Measurements from ENCODE around the gene SPZ1. TPM values are rescaled to one million over a fixed set of nuclear protein-coding genes. Genes with fewer than 3 reads are reported as not detected.

SPZ1 gene
- total RNA-seq, 2 experiments from 2014 or later, result not detected

DNA sequence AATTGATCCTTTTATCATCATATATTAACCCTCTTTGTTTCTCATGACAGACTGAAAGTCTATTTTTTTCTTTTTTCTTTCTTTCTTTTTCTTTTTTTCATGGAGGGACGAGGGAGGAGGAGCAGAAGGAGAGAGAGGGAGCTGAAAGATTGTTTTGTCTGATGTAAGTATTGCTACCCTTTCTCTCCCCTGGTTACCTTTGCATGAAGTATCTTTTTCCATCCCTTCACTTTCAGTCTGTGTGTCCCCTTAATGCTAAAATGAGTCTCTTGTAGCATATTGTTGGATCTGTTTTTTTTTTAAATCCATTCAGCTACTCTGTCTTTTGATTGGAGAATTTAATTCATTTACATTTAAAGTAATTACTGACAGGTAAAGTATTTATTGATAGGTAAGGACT, 36.4 kb upstream of the SPZ1 start:
- H4K20me1 ChIP-seq (ENCODE audit: insufficient read depth, low read length), result no peaks in the 10 kb centered on the region
- no peak for TF ChIP-seq CTCF (conservative IDR thresholded peaks at IDR 0.05; ENCODE audit: low read length)
- TF ChIP-seq EZH2phosphoT487 (IDR thresholded peaks at IDR 0.05; ENCODE audit: borderline replicate concordance, low read depth, low read length), result no peak
- no peak overlapping the region for H2AFZ ChIP-seq (ENCODE audit: low read length)
- no TSS peak for BruUV-seq (replicated peaks)
- no peaks in the 10 kb centered on the region for H3K9me3 ChIP-seq (ENCODE audit: low read length)
- DNase-seq (ENCODE audit: low spot score), result no peak
- no peak overlapping the region for H3K4me3 ChIP-seq (ENCODE audit: low read depth, low read length, poor library complexity, severe bottlenecking)
- no peaks in the 10 kb centered on the region for H3K36me3 ChIP-seq (ENCODE audit: insufficient read depth, low read length)
- H3K27ac ChIP-seq (ENCODE audit: low read depth, low read length, poor library complexity, severe bottlenecking), result no peak overlapping the region
- H3K4me1 ChIP-seq (ENCODE audit: insufficient read depth, low read length, poor library complexity, severe bottlenecking), result no peaks in the 10 kb centered on the region
- no peaks in the 10 kb centered on the region for H3K79me2 ChIP-seq (ENCODE audit: insufficient read depth, low read depth, low read length)
- intact Hi-C loops (cut with micrococcal nuclease; ENCODE audit: unreplicated experiment), result no loop called here
- no peak overlapping the region for H3K4me2 ChIP-seq (ENCODE audit: low read length)
- POLR2A ChIA-PET, result interaction anchor here (0.7 kb wide), 1 partner anchor 1556 kb away, joined by 3 read pairs; no protein-coding TSS in a partner anchor
- CTCF ChIA-PET (ENCODE audit: unreplicated experiment), result no interaction called here
- no peaks in the 10 kb centered on the region for H3K9me2 ChIP-seq (ENCODE audit: insufficient read depth, low read length)

- Histone ChIP-seq H3K79me2 (ENCODE audit: insufficient read depth, low read depth, low read length) (no peaks in the 10 kb centered on the region), H3K27ac (ENCODE audit: low read depth, low read length, poor library complexity, severe bottlenecking) (no peak overlapping the region), H3K4me1 (ENCODE audit: insufficient read depth, low read length, poor library complexity, severe bottlenecking) (no peaks in the 10 kb centered on the region), H3K36me3 (ENCODE audit: insufficient read depth, low read length) (no peaks in the 10 kb centered on the region), H3K4me3 (ENCODE audit: low read depth, low read length, poor library complexity, severe bottlenecking) (no peak overlapping the region), H3K9me2 (ENCODE audit: insufficient read depth, low read length) (no peaks in the 10 kb centered on the region), H2AFZ (ENCODE audit: low read length) (no peak overlapping the region), H3K9me3 (ENCODE audit: low read length) (no peaks in the 10 kb centered on the region), H3K4me2 (ENCODE audit: low read length) (no peak overlapping the region), H4K20me1 (ENCODE audit: insufficient read depth, low read length) (no peaks in the 10 kb centered on the region)
- intact Hi-C loops (cut with micrococcal nuclease; ENCODE audit: unreplicated experiment), result no loop called here
- DNase-seq (ENCODE audit: low spot score), result no peak
- POLR2A ChIA-PET, result interaction anchor here (0.9 kb wide), 1 partner anchor 72 kb away, joined by 8 read pairs; no protein-coding TSS in a partner anchor
- TF ChIP-seq CTCF (conservative IDR thresholded peaks at IDR 0.05; ENCODE audit: low read length) (no peak), EZH2phosphoT487 (IDR thresholded peaks at IDR 0.05; ENCODE audit: borderline replicate concordance, low read depth, low read length) (no peak)
- CTCF ChIA-PET (ENCODE audit: unreplicated experiment), result interaction anchor here (1.3 kb wide), 1 partner anchor 24 kb away, joined by 5 read pairs; no protein-coding TSS in a partner anchor
- BruUV-seq (replicated peaks), result no TSS peak
Measured at GRCh38 chr5:80284720-80285119, 35.1 kb upstream of the SPZ1 start.

- Histone ChIP-seq H4K20me1 (ENCODE audit: insufficient read depth, low read length) (no peaks in the 10 kb centered on the region), H3K27ac (ENCODE audit: low read depth, low read length, poor library complexity, severe bottlenecking) (no peak overlapping the region), H3K4me1 (ENCODE audit: insufficient read depth, low read length, poor library complexity, severe bottlenecking) (no peaks in the 10 kb centered on the region), H3K9me3 (ENCODE audit: low read length) (no peaks in the 10 kb centered on the region), H3K9me2 (ENCODE audit: insufficient read depth, low read length) (no peaks in the 10 kb centered on the region), H3K4me3 (ENCODE audit: low read depth, low read length, poor library complexity, severe bottlenecking) (no peak overlapping the region), H3K4me2 (ENCODE audit: low read length) (no peak overlapping the region), H2AFZ (ENCODE audit: low read length) (no peak overlapping the region), H3K79me2 (ENCODE audit: insufficient read depth, low read depth, low read length) (no peaks in the 10 kb centered on the region), H3K36me3 (ENCODE audit: insufficient read depth, low read length) (no peaks in the 10 kb centered on the region)
- intact Hi-C loops (cut with micrococcal nuclease; ENCODE audit: unreplicated experiment), result no loop called here
- TF ChIP-seq CTCF (conservative IDR thresholded peaks at IDR 0.05; ENCODE audit: low read length) (no peak), EZH2phosphoT487 (IDR thresholded peaks at IDR 0.05; ENCODE audit: borderline replicate concordance, low read depth, low read length) (no peak)
- DNase-seq (ENCODE audit: low spot score), result no peak
- ChIA-PET POLR2A (interaction anchor here (0.6 kb wide), 1 partner anchor 391 kb away, joined by 3 read pairs; no protein-coding TSS in a partner anchor), CTCF (ENCODE audit: unreplicated experiment) (no interaction called here)
- no TSS peak for BruUV-seq (replicated peaks)
Measured at GRCh38 chr5:80288177-80288576, 31.6 kb upstream of the SPZ1 start.
